Activated naive CD4-positive, alpha-beta T cell treated with anti-CD3 and anti-CD28 coated beads, Interleukin-2, amount 10 ng/mL, durations not matched to agents 7 days and 5 days (primary cell): ENCODE data around the gene ADGRV1.
"Not testable (repeated sequence)": the region's sequence is repeated elsewhere in the genome, so short reads cannot be mapped to it uniquely, and the experiment has no call there.

ENCODE experiments used
- CTCF ChIA-PET: fragments of 350-600 bp; sonication (Branson Sonifier 250); formaldehyde crosslinking; loops from one replicate; lab custom pipeline; 2021; ENCODE audit warnings: antibody characterized with exemption; lab: Charles Lee
- DNase-seq: peaks from one replicate; pipeline ENCODE4 v3.0.0-alpha.2; 2020
- H3K27ac Mint-ChIP-seq: one replicate; pipeline ENCODE4 v1.8.0; 2021; ENCODE audit warnings: mild to moderate bottlenecking, moderate library complexity, mixed read lengths
- H3K27me3 Mint-ChIP-seq: one replicate; pipeline ENCODE4 v1.8.0; 2021; ENCODE audit warnings: mild to moderate bottlenecking, mixed read lengths
- H3K36me3 Mint-ChIP-seq: one replicate; pipeline ENCODE4 v1.8.0; 2021; ENCODE audit warnings: mixed read lengths
- H3K4me1 Mint-ChIP-seq: one replicate; pipeline ENCODE4 v1.8.0; 2021; ENCODE audit warnings: mixed read lengths
- H3K4me3 Mint-ChIP-seq: one replicate; pipeline ENCODE4 v1.8.0; 2021; ENCODE audit warnings: mild to moderate bottlenecking, moderate library complexity, mixed read lengths
- H3K9me3 Mint-ChIP-seq: one replicate; pipeline ENCODE4 v1.8.0; 2021; ENCODE audit warnings: mixed read lengths

Gene ADGRV1

GRCh38 chr5:90792725-90793124 is 234.1 kb downstream of the ADGRV1 start:
- CTCF ChIA-PET, result interaction anchor here (1.2 to 2.6 kb wide), 2 partner anchors 8 to 24 kb away, joined by 3 to 15 read pairs; no protein-coding TSS in a partner anchor
- H3K27ac Mint-ChIP-seq, result no peak overlapping the region
- no peak for DNase-seq
- H3K4me1 Mint-ChIP-seq, result no peaks in the 10 kb centered on the region
- peaks cover 4% of the 10 kb centered on the region for H3K27me3 Mint-ChIP-seq
- H3K9me3 Mint-ChIP-seq, result peaks cover 1% of the 10 kb centered on the region
- H3K4me3 Mint-ChIP-seq, result no peak overlapping the region
- H3K36me3 Mint-ChIP-seq, result no peaks in the 10 kb centered on the region

GRCh38 chr5:90793183-90793582 is 234.6 kb downstream of the ADGRV1 start:
- no peak for DNase-seq
- Mint-ChIP-seq H3K36me3 (no peaks in the 10 kb centered on the region), H3K4me1 (no peaks in the 10 kb centered on the region), H3K9me3 (peaks cover 1% of the 10 kb centered on the region), H3K27ac (no peak overlapping the region), H3K4me3 (no peak overlapping the region), H3K27me3 (peaks cover 4% of the 10 kb centered on the region)
- CTCF ChIA-PET, result interaction anchor here (1.2 to 2.6 kb wide), 2 partner anchors 9 to 25 kb away, joined by 3 to 15 read pairs; no protein-coding TSS in a partner anchor

GRCh38 chr5:90796919-90797318 is 238.3 kb downstream of the ADGRV1 start:
- CTCF ChIA-PET, H3K9me3 Mint-ChIP-seq, DNase-seq, H3K27me3 Mint-ChIP-seq, H3K27ac Mint-ChIP-seq, H3K4me3 Mint-ChIP-seq, H3K4me1 Mint-ChIP-seq, H3K36me3 Mint-ChIP-seq: not testable (repeated sequence)

GRCh38 chr5:90800082-90800481 is 241.5 kb downstream of the ADGRV1 start:
- H3K27ac Mint-ChIP-seq, H3K9me3 Mint-ChIP-seq, H3K4me1 Mint-ChIP-seq, DNase-seq, H3K36me3 Mint-ChIP-seq, H3K27me3 Mint-ChIP-seq, H3K4me3 Mint-ChIP-seq, CTCF ChIA-PET: not testable (repeated sequence)

- DNase-seq, CTCF ChIA-PET, H3K4me1 Mint-ChIP-seq, H3K27ac Mint-ChIP-seq, H3K9me3 Mint-ChIP-seq, H3K27me3 Mint-ChIP-seq, H3K36me3 Mint-ChIP-seq, H3K4me3 Mint-ChIP-seq: not testable (repeated sequence)
Measured at GRCh38 chr5:90800515-90800914, 241.9 kb downstream of the ADGRV1 start.

- Mint-ChIP-seq H3K27ac (no peak overlapping the region), H3K4me1 (no peaks in the 10 kb centered on the region), H3K4me3 (no peak overlapping the region), H3K9me3 (no peaks in the 10 kb centered on the region), H3K27me3 (no peaks in the 10 kb centered on the region), H3K36me3 (no peaks in the 10 kb centered on the region)
- CTCF ChIA-PET, result no interaction called here
- DNase-seq, result peak; percentile 22
Measured at GRCh38 chr5:90802474-90803317, 244.1 kb downstream of the ADGRV1 start.

- CTCF ChIA-PET, result no interaction called here
- Mint-ChIP-seq H3K36me3 (no peaks in the 10 kb centered on the region), H3K27me3 (no peaks in the 10 kb centered on the region), H3K4me1 (no peaks in the 10 kb centered on the region), H3K9me3 (no peaks in the 10 kb centered on the region), H3K27ac (no peak overlapping the region), H3K4me3 (no peak overlapping the region)
- no peak for DNase-seq
Measured at GRCh38 chr5:90803381-90803780, 244.8 kb downstream of the ADGRV1 start.

GRCh38 chr5:90803876-90804275 is 245.3 kb downstream of the ADGRV1 start:
- no peaks in the 10 kb centered on the region for H3K4me1 Mint-ChIP-seq
- no peak for DNase-seq
- no peaks in the 10 kb centered on the region for H3K36me3 Mint-ChIP-seq
- no peaks in the 10 kb centered on the region for H3K27me3 Mint-ChIP-seq
- no peak overlapping the region for H3K4me3 Mint-ChIP-seq
- no peaks in the 10 kb centered on the region for H3K9me3 Mint-ChIP-seq
- no peak overlapping the region for H3K27ac Mint-ChIP-seq
- CTCF ChIA-PET, result interaction anchor here (0.6 kb wide), 1 partner anchor 166 kb away, joined by 4 read pairs; no protein-coding TSS in a partner anchor

GRCh38 chr5:90807496-90807895 is 248.9 kb downstream of the ADGRV1 start:
- H3K4me3 Mint-ChIP-seq, result no peak overlapping the region
- no peaks in the 10 kb centered on the region for H3K27me3 Mint-ChIP-seq
- H3K4me1 Mint-ChIP-seq, result no peaks in the 10 kb centered on the region
- no peaks in the 10 kb centered on the region for H3K9me3 Mint-ChIP-seq
- H3K27ac Mint-ChIP-seq, result no peak overlapping the region
- CTCF ChIA-PET, result no interaction called here
- no peak for DNase-seq
- no peaks in the 10 kb centered on the region for H3K36me3 Mint-ChIP-seq

GRCh38 chr5:90809311-90810056 is 250.9 kb downstream of the ADGRV1 start:
- no peaks in the 10 kb centered on the region for H3K4me1 Mint-ChIP-seq
- no peaks in the 10 kb centered on the region for H3K36me3 Mint-ChIP-seq
- H3K4me3 Mint-ChIP-seq, result no peak overlapping the region
- no peaks in the 10 kb centered on the region for H3K9me3 Mint-ChIP-seq
- no peak overlapping the region for H3K27ac Mint-ChIP-seq
- no peak for DNase-seq
- CTCF ChIA-PET, result no interaction called here
- H3K27me3 Mint-ChIP-seq, result no peaks in the 10 kb centered on the region

- Mint-ChIP-seq H3K4me1 (no peaks in the 10 kb centered on the region), H3K36me3 (no peaks in the 10 kb centered on the region), H3K27ac (no peak overlapping the region), H3K27me3 (no peaks in the 10 kb centered on the region), H3K4me3 (no peak overlapping the region), H3K9me3 (no peaks in the 10 kb centered on the region)
- CTCF ChIA-PET, result no interaction called here
- no peak for DNase-seq
Measured at GRCh38 chr5:90810211-90810610, 251.6 kb downstream of the ADGRV1 start.

- CTCF ChIA-PET, result no interaction called here
- Mint-ChIP-seq H3K27ac (no peak overlapping the region), H3K36me3 (no peaks in the 10 kb centered on the region), H3K4me3 (no peak overlapping the region), H3K27me3 (no peaks in the 10 kb centered on the region), H3K4me1 (no peaks in the 10 kb centered on the region), H3K9me3 (no peaks in the 10 kb centered on the region)
- DNase-seq, result no peak
Measured at GRCh38 chr5:90813392-90813791, 254.8 kb downstream of the ADGRV1 start.

GRCh38 chr5:90822062-90822461 is 263.5 kb downstream of the ADGRV1 start:
- H3K4me1 Mint-ChIP-seq, CTCF ChIA-PET, H3K4me3 Mint-ChIP-seq, H3K27me3 Mint-ChIP-seq, H3K36me3 Mint-ChIP-seq, DNase-seq, H3K9me3 Mint-ChIP-seq, H3K27ac Mint-ChIP-seq: not testable (repeated sequence)

- CTCF ChIA-PET, result no interaction called here
- DNase-seq, result no peak
- H3K27ac Mint-ChIP-seq, result no peak overlapping the region
Measured at GRCh38 chr5:90824436-90824835, 265.8 kb downstream of the ADGRV1 start.

GRCh38 chr5:90830058-90830457 is 271.5 kb downstream of the ADGRV1 start:
- no peak overlapping the region for H3K4me3 Mint-ChIP-seq
- no peaks in the 10 kb centered on the region for H3K36me3 Mint-ChIP-seq
- H3K27me3 Mint-ChIP-seq, result peaks cover 4% of the 10 kb centered on the region
- no peaks in the 10 kb centered on the region for H3K4me1 Mint-ChIP-seq
- no peak overlapping the region for H3K27ac Mint-ChIP-seq
- DNase-seq, result no peak
- CTCF ChIA-PET, result no interaction called here
- H3K9me3 Mint-ChIP-seq, result no peaks in the 10 kb centered on the region

More at GRCh38 chr5:90824436-90824835, 265.8 kb downstream of the ADGRV1 start:
- H3K36me3 Mint-ChIP-seq, result no peaks in the 10 kb centered on the region
- no peaks in the 10 kb centered on the region for H3K27me3 Mint-ChIP-seq
- no peaks in the 10 kb centered on the region for H3K4me1 Mint-ChIP-seq
- no peak overlapping the region for H3K4me3 Mint-ChIP-seq
- no peaks in the 10 kb centered on the region for H3K9me3 Mint-ChIP-seq
